Sigmoid colon (tissue), 4 donors: ENCODE measurements around the gene LMAN2.

ENCODE experiments used
- POLR2AphosphoS5 ChIP-seq, 4 donors: sonication (generic); formaldehyde crosslinking; IDR thresholded peaks; one replicate each; pipeline ENCODE4 v1.6.1; 2017; ENCODE audit warnings: antibody characterized with exemption in 4 of 4
- TF ChIP-seq, protein P1 (sequence below), 4 experiments: fragments of 450-650 bp in 3 of 4; fragments of 200-600 bp in 1 of 4; IDR thresholded peaks; one replicate each; pipeline ENCODE4 v1.5.1; 2016 to 2019; ENCODE audit warnings: antibody characterized with exemption in 4 of 4, mild to moderate bottlenecking in 3 of 4, moderate library complexity in 2 of 4

DNA sequence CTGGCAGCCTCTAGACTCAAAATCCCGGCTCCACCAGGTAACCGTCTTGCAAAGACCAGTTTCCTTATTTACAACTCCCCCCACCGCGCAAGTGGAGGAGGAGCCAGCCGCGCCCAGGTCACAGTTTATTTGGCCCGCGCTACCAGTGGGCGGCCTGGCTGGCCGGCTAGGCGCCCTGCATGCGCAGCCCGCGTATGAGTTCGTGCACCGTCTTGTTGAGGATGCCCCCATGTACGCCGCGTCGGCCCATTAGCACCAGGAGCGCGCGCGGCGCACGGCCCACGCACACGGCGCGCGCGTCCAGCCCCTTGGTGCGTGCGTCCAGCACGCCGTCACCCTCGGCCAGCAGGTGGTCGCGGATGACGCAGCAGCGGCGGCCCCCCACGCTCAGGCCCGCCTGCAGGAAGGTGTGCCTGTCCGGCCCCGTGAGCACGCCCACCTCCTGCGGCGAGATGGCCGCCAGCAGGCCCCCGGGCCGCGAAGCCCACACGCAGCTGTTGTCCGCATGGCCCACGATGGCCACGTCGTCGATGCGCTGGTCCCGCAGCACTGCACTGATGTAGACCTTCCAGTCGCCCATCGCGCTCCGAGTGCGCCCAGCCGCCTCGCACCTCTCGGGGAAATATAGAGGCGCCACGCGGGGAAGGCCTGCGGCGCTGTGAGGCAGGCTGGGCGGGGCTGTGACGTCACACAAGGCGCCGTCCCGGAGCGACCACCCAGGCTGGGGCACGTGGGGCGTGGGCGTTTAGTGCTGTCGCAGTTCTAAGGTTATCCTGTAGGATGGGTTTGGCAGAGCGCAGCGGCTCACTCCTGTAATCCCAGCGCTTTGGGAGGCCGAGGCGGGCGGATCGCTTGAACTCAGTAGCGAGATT, 48.8 kb upstream of the LMAN2 start, which contains the start of gene PFN3:
- TF ChIP-seq, protein P1, sequence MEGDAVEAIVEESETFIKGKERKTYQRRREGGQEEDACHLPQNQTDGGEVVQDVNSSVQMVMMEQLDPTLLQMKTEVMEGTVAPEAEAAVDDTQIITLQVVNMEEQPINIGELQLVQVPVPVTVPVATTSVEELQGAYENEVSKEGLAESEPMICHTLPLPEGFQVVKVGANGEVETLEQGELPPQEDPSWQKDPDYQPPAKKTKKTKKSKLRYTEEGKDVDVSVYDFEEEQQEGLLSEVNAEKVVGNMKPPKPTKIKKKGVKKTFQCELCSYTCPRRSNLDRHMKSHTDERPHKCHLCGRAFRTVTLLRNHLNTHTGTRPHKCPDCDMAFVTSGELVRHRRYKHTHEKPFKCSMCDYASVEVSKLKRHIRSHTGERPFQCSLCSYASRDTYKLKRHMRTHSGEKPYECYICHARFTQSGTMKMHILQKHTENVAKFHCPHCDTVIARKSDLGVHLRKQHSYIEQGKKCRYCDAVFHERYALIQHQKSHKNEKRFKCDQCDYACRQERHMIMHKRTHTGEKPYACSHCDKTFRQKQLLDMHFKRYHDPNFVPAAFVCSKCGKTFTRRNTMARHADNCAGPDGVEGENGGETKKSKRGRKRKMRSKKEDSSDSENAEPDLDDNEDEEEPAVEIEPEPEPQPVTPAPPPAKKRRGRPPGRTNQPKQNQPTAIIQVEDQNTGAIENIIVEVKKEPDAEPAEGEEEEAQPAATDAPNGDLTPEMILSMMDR (IDR thresholded peaks at IDR 0.05) = no peak
- TF ChIP-seq POLR2AphosphoS5 (IDR thresholded peaks at IDR 0.05) = no peak
